GM18867 (cell line): Measurements from ENCODE around the gene KRTAP10-6.
"Not testable (repeated sequence)": the region's sequence is repeated elsewhere in the genome, so short reads cannot be mapped to it uniquely, and the experiment has no call there.

Experiments
- ATAC-seq: cut with Tn5 transposase; IDR thresholded peaks from one replicate; pipeline ENCODE4 v1.9.1; 2021; ENCODE audit warnings: mild to moderate bottlenecking, moderate library complexity; ENCODE audit not compliant: unreplicated experiment

The KRTAP10-6 gene

GRCh38 chr21:44558695-44559094 is 33.6 kb downstream of the KRTAP10-6 start, which contains the start of gene KRTAP10-3:
Gene KRTAP10-3 (minus strand): TSS chr21:44558795. CDS start chr21:44558715, 80 bp downstream.
- no peak for ATAC-seq

- ATAC-seq = not testable (repeated sequence)
Observed at GRCh38 chr21:44558329-44558675, 34.0 kb downstream of the KRTAP10-6 start.

- ATAC-seq = no peak
Observed at GRCh38 chr21:44557491-44558328, 34.6 kb downstream of the KRTAP10-6 start.

- no peak for ATAC-seq
Observed at GRCh38 chr21:44556879-44557278, 35.4 kb downstream of the KRTAP10-6 start.

- ATAC-seq = no peak
Observed at GRCh38 chr21:44555200-44555875, 37.0 kb downstream of the KRTAP10-6 start.

GRCh38 chr21:44552681-44553080 is 39.6 kb downstream of the KRTAP10-6 start:
- ATAC-seq = no peak

GRCh38 chr21:44552136-44552535 is 40.2 kb downstream of the KRTAP10-6 start:
- ATAC-seq = no peak

GRCh38 chr21:44551340-44551961 is 40.9 kb downstream of the KRTAP10-6 start, which contains the start of gene KRTAP10-2:
Gene KRTAP10-2 (minus strand): TSS chr21:44551505. CDS start chr21:44551458, 47 bp downstream.
- ATAC-seq = no peak

- ATAC-seq = no peak
Observed at GRCh38 chr21:44550807-44551206, 41.5 kb downstream of the KRTAP10-6 start.

GRCh38 chr21:44550285-44550684 is 42.0 kb downstream of the KRTAP10-6 start:
- not testable (repeated sequence) for ATAC-seq

- no peak for ATAC-seq
Observed at GRCh38 chr21:44549525-44550211, 42.6 kb downstream of the KRTAP10-6 start.

GRCh38 chr21:44548922-44549321 is 43.4 kb downstream of the KRTAP10-6 start:
- ATAC-seq = no peak

GRCh38 chr21:44548381-44548780 is 43.9 kb downstream of the KRTAP10-6 start:
- ATAC-seq = no peak

- ATAC-seq = no peak
Observed at GRCh38 chr21:44547656-44548331, 44.5 kb downstream of the KRTAP10-6 start.

- ATAC-seq = no peak
Observed at GRCh38 chr21:44544566-44544965, 47.7 kb downstream of the KRTAP10-6 start.

- ATAC-seq = no peak
Observed at GRCh38 chr21:44542716-44543115, 49.6 kb downstream of the KRTAP10-6 start.
